HG03442 (cell line): ENCODE data around the gene MYMX.
A peak's percentile ranks its signal among the peaks of the same experiment; 100 is the strongest.

Experiments
- ATAC-seq: cut with Tn5 transposase; IDR thresholded peaks from one replicate; pipeline ENCODE4 v1.9.1; 2021; ENCODE audit warnings: mild to moderate bottlenecking, moderate library complexity; ENCODE audit not compliant: unreplicated experiment

The MYMX gene

DNA sequence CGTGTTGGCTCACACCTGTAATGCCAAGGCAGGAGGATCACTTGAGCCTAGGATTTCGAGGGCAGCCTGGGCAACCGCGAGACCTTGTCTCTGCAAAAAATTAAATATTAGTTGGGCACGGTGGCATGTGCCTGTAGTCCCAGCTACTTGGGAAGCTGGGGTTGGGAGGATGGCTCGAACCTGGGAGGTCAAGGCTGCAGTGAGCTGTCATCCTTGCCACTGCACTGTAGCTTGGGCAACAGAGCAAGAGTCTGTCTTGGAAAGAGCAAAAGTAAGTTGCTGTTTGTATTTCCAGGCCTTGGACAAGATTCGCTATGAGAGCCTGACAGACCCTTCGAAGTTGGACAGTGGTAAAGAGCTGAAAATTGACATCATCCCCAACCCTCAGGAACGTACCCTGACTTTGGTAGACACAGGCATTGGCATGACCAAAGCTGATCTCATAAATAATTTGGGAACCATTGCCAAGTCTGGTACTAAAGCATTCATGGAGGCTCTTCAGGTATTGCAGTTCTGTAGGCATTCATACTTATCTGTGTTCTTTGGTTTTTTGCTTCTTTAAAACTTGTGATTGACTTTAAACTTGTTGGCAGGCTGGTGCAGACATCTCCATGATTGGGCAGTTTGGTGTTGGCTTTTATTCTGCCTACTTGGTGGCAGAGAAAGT, 32.5 kb downstream of the MYMX start:
- no peak for ATAC-seq

DNA sequence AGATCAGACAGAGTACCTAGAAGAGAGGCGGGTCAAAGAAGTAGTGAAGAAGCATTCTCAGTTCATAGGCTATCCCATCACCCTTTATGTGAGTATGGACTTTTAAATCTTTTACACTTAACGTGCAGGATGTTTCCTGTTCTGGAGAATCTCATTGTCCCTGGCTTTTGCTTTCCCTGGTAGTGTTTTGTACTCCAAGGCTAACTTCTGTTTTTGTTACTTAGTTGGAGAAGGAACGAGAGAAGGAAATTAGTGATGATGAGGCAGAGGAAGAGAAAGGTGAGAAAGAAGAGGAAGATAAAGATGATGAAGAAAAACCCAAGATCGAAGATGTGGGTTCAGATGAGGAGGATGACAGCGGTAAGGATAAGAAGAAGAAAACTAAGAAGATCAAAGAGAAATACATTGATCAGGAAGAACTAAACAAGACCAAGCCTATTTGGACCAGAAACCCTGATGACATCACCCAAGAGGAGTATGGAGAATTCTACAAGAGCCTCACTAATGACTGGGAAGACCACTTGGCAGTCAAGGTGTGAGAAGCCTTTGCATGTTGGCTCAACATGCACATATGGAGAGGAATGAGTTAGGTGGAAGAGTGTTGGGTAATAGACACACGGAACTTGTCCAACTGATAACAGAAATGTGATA, 33.5 kb downstream of the MYMX start:
- ATAC-seq: no peak

DNA sequence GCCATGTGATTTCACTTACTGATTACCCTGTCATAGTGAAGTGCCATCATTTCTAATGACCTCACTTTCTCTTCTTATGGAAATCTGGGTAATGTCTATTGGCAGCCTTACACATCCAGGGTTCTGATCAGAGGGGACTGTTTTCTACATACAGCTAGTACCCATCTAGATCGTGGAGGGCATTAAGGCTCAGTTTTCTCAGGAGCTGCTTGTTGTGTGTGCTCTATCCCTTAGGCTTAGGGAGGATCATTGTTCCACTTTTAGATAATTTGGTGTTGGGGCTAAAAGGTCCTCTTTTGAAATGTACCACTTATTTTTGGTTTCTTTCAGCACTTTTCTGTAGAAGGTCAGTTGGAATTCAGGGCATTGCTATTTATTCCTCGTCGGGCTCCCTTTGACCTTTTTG, 34.0 kb downstream of the MYMX start:
- ATAC-seq: no peak

GRCh38 chr6:44251576-44252524, 35.1 kb downstream of the MYMX start:
- ATAC-seq: no peak

DNA sequence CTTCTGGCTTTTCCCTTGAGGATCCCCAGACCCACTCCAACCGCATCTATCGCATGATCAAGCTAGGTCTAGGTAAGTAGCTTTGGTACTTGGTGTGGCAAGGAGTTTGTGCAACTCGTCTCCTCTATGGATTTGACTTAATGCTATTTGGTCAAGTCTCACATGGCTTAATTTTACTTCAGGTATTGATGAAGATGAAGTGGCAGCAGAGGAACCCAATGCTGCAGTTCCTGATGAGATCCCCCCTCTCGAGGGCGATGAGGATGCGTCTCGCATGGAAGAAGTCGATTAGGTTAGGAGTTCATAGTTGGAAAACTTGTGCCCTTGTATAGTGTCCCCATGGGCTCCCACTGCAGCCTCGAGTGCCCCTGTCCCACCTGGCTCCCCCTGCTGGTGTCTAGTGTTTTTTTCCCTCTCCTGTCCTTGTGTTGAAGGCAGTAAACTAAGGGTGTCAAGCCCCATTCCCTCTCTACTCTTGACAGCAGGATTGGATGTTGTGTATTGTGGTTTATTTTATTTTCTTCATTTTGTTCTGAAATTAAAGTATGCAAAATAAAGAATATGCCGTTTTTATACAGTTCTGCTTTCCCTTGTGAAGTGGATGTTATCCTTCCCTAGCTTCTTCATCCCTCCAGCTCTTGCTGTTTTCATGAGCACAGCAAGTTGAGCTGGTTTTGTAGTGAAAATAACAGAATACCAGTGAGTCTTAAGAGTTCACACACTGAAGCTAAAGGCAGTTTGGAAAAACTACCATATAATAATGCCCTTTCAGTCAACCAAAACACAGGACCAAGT, 36.8 kb downstream of the MYMX start:
- no peak for ATAC-seq

DNA sequence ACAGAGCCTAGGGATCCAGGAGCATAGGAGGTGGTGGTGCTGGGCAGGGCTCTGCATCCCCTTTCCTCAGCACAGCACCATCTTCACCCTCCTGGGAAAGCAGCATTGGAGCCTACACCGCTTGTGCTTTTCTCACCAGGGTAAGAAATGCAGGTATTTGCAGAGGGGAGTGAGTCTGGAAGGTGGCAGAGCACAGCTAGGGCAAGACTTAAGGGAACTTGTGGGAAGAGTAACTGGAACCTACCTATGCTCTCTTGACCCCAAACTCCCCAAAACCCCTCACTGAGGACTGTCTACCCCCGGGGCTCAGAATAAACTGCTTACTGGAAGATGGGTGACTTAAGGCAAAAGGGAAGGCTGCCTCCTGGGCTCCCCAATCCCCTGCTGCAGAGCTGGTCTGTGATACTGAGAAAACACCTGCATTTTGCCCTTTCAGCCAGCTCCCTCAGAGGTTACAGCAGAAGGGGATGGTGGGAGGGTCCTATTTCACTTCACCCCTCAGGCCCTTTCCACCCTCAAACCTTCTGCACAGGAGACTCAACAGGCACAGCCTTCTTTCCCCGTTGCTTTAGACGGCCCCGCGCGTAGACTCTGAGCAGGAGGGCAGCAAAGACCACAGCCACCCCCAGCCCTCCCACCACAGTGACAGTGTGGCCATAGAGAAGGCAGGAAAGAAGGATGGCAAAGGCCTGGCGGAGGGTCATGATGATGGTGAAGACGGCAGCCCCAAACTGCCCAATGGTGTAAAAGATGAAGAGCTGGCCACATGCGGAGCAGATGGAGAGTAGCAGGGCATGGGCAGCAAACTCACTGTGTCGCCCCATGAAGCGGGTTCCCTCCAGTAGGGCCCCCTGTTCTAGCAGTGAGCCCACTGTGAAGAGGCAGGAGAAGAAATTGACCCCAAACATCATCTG, 37.7 kb downstream of the MYMX start:
- ATAC-seq: no peak

- no peak for ATAC-seq
Observed at GRCh38 chr6:44255105-44255808, 38.5 kb downstream of the MYMX start.

- ATAC-seq: no peak
Observed at GRCh38 chr6:44255871-44256774, 39.4 kb downstream of the MYMX start.

- ATAC-seq: no peak
Observed at GRCh38 chr6:44256775-44257024, 40.0 kb downstream of the MYMX start.

DNA sequence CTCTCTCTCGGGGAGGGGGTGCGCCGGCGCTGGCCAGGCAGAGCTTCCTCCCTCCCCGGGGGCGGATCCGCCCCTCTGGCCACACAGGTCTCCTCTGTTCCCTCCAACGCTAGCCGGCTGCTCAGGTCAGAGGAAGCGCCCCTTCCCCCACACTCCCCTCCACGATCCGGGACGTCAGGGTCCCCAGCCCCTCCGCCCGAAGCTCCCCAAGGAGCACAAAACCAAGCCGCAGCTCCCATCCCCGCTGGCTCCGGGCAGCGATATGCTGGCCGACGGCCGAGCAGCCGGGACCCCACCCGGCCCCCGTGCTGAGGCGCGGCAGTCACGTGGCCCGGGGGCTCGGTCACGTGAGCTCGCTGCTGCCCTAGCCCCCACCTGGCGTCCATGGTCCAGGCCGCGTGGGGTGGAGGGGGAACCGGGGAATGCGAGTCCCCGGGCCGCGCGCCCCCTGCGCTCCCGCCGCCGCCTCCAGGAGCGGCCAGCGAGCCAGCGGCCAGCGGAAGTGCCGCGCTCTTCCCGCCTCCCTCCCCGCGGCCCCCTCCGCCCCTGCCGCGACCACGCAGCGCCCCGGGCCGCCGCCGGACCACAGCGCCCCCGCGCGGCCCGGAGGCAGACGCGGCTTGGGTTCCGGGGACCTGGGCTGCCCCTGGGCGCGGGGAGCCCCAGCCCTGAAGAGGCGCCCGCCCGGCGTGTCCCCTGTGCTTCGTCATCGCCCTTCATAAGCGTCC, 40.5 kb downstream of the MYMX start, which contains the start of gene SLC35B2:
Gene SLC35B2, minus strand, starts transcription at position 504 of the 728 bp plus-strand sequence. Its CDS starts 118 bp downstream, at position 386.
- ATAC-seq: peak; percentile 42

DNA sequence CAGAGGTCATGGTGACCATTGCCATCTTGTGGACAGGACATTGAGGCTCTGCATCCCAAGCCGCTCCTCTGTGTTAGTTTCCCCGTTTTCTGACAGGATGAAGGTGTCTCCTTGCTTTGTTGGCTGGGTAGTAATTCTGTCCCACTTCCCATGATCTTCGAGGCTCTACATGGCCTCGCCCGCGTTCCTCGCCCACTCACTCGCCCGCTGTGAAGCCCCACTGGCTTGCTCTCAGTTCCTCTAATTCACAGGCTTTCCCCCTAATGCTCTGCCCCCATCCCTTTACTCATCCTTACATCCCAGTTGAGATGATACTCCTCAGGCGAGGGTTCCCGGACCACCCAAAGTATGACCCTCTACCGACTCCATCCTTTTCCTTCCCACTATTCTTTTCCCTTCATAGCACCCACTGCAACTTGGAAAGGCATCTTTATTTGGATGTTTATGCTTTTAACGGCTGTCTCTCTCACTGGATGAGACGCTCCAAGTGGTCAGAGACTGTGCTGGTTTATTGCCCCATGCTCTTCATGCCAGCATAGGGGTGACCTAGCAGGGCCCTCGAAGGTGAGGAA, 41.1 kb downstream of the MYMX start:
- ATAC-seq: peak; percentile 21

DNA sequence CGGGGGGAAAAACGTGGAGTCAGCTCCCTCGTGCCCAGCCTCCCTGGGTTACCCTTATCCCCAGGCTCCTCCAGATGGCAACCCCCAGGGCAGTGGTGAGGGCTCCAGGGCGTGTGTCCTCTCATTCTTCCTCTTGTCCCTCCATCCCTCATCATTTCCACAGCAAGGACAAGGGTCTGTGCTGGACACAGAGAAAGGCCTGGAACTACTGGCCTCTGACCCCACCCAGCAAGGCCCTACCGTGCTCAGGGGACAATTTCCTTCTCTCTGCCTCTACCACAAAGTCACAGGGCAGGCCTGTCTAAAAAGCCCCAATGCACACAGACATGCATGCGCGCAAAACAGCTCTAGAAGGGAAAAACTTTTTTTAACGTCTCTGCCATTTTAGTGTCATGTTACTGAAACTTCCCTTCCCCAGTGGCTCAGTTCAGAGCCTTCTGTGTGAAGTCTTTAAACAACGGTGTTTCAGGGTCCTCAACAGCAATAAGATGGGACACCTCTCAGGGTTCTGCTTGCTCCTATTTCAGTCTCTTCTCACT, 41.7 kb downstream of the MYMX start:
- ATAC-seq: no peak

GRCh38 chr6:44258921-44259320, 42.2 kb downstream of the MYMX start:
- ATAC-seq: no peak

DNA sequence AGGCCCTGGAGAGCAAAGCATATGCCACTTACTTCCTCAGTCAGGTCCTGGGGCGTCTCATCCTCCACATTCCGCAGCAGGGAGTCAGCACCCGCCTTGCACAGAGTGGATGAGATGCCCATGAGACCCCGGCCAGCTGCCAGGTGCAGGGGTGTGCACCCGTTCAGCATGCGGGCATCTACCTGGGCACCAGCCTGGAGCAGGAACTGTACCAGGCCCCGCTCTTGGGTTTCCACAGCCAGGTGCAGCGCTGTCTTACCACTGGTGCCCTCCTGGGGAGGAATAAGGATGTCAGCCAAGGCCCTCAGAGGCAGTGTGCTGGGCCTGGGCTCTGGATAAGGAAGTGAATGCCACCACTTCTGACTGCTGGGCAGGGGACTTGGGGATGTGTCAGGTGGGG, 43.3 kb downstream of the MYMX start:
- ATAC-seq: no peak

GRCh38 chr6:44260451-44261297, 43.9 kb downstream of the MYMX start:
- ATAC-seq: no peak

DNA sequence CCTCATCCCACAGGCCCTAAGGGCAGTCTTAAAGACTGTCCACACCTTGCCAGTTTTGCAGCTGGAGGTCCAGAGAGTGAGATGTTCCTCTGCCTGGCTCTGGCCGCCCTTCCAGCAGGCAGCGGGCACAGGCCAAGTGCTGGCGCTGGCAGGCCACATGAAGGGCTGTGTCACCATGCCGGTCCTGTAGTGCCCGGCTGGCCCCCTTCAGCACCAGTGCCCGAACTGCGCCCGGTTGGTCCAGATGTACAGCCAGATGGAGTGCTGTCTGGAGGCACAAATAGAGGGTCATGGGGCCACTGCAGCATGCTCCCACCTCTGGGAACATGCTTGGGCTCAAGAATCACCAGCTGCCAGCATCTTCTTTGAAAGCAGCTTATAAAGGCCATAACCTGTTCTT, 44.9 kb downstream of the MYMX start:
- no peak for ATAC-seq
